ENCODE results near the gene SERPINA12. TPM values are rescaled to one million over a fixed set of nuclear protein-coding genes. Genes with fewer than 3 reads are reported as not detected.

Gene SERPINA12
- total RNA-seq, 1 experiment from 2014 or later, result not detected

DNA sequence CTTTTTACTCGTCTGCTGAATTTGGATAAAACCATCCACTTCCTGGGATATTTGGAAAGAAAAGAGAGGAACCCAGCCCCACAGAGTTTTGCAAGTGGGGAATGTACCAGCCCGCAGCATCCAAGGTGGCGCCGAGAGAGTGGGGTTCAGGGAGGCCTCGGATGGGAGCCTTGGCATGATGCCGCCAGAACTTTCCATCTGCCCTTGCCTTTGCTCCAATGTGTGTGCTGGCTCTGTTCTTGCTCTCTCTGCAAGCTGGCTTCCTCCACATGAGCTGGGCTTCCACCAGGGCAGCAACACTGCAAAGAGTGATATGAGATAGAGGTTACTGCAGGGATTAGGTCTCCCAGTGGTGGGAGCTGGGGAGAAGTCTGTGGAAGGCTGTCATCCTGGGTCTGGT, 6.6 kb upstream of the SERPINA12 start:
- Histone ChIP-seq H3K4me1 (ENCODE audit: control insufficient read depth in 1 of 2, insufficient read depth in 2 of 2, low read length in 2 of 2) (no peaks in the 10 kb centered on the region), H3K27me3 (ENCODE audit: insufficient read depth, low read length) (peaks cover 4% of the 10 kb centered on the region; the same call in 1 of the 2 replicates), H4K20me1 (ENCODE audit: insufficient read depth) (no peaks in the 10 kb centered on the region), H3K9me3 (ENCODE audit: control insufficient read depth in 1 of 2, insufficient read depth in 1 of 2, low read depth in 1 of 2, low read length in 2 of 2) (no peaks in the 10 kb centered on the region), H2AFZ (ENCODE audit: low read depth, low read length, poor library complexity, severe bottlenecking) (no peak overlapping the region), H3K4me2 (ENCODE audit: low read length) (no peak overlapping the region), H3K79me2 (ENCODE audit: insufficient read depth, low read length) (no peaks in the 10 kb centered on the region), H3K9ac (ENCODE audit: low read length) (no peak overlapping the region), H3K4me3 (replicated peaks in 1 of 2; ENCODE audit: low read depth in 1 of 2, low read length in 2 of 2) (no peak overlapping the region), H3K36me3 (ENCODE audit: control insufficient read depth in 1 of 2, insufficient read depth in 2 of 2, low read length in 2 of 2) (no peaks in the 10 kb centered on the region), H3K9me2 (ENCODE audit: insufficient read depth) (no peaks in the 10 kb centered on the region), H3K27ac (ENCODE audit: low read depth, low read length) (no peak overlapping the region)
- TF ChIP-seq SIN3A (IDR thresholded peaks at IDR 0.05; ENCODE audit: low read depth) (no peak), CBX3 (IDR thresholded peaks at IDR 0.05; ENCODE audit: low read depth) (no peak), RAD21 (IDR thresholded peaks at IDR 0.05; ENCODE audit: low read depth) (no peak), ELF1 (IDR thresholded peaks at IDR 0.05; ENCODE audit: borderline replicate concordance, low read depth) (no peak), JUND (IDR thresholded peaks at IDR 0.05) (no peak), ZFX (IDR thresholded peaks at IDR 0.05) (no peak), SRF (IDR thresholded peaks at IDR 0.05; ENCODE audit: low read depth) (no peak), TCF7L2 (IDR thresholded peaks at IDR 0.05; ENCODE audit: borderline replicate concordance, extremely low read depth, insufficient read depth, insufficient read length) (no peak), POLR2A (IDR thresholded peaks at IDR 0.05; ENCODE audit: borderline replicate concordance, extremely low read depth, insufficient read depth, insufficient read length) (no peak), SP1 (IDR thresholded peaks at IDR 0.05; ENCODE audit: low read depth) (no peak), POLR2AphosphoS5 (IDR thresholded peaks at IDR 0.05; ENCODE audit: low read depth, low read length) (no peak), EZH2 (IDR thresholded peaks at IDR 0.05) (no peak), EGR1 (IDR thresholded peaks at IDR 0.05; ENCODE audit: low read depth) (no peak), CEBPB (IDR thresholded peaks at IDR 0.05; ENCODE audit: low read depth) (no peak)
- TF ChIP-seq, protein P1, sequence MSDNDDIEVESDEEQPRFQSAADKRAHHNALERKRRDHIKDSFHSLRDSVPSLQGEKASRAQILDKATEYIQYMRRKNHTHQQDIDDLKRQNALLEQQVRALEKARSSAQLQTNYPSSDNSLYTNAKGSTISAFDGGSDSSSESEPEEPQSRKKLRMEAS (IDR thresholded peaks at IDR 0.05), result no peak
- TF ChIP-seq, protein P2, sequence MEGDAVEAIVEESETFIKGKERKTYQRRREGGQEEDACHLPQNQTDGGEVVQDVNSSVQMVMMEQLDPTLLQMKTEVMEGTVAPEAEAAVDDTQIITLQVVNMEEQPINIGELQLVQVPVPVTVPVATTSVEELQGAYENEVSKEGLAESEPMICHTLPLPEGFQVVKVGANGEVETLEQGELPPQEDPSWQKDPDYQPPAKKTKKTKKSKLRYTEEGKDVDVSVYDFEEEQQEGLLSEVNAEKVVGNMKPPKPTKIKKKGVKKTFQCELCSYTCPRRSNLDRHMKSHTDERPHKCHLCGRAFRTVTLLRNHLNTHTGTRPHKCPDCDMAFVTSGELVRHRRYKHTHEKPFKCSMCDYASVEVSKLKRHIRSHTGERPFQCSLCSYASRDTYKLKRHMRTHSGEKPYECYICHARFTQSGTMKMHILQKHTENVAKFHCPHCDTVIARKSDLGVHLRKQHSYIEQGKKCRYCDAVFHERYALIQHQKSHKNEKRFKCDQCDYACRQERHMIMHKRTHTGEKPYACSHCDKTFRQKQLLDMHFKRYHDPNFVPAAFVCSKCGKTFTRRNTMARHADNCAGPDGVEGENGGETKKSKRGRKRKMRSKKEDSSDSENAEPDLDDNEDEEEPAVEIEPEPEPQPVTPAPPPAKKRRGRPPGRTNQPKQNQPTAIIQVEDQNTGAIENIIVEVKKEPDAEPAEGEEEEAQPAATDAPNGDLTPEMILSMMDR (IDR thresholded peaks at IDR 0.05 in 2 of 3, conservative IDR thresholded peaks at IDR 0.05 in 1 of 3; ENCODE audit: borderline replicate concordance in 1 of 3, insufficient read depth in 1 of 3, low read depth in 2 of 3, low read length in 2 of 3), result no peak
- TF ChIP-seq, protein P3, sequence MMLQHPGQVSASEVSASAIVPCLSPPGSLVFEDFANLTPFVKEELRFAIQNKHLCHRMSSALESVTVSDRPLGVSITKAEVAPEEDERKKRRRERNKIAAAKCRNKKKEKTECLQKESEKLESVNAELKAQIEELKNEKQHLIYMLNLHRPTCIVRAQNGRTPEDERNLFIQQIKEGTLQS (IDR thresholded peaks at IDR 0.05), result no peak
- TF ChIP-seq, protein P4, sequence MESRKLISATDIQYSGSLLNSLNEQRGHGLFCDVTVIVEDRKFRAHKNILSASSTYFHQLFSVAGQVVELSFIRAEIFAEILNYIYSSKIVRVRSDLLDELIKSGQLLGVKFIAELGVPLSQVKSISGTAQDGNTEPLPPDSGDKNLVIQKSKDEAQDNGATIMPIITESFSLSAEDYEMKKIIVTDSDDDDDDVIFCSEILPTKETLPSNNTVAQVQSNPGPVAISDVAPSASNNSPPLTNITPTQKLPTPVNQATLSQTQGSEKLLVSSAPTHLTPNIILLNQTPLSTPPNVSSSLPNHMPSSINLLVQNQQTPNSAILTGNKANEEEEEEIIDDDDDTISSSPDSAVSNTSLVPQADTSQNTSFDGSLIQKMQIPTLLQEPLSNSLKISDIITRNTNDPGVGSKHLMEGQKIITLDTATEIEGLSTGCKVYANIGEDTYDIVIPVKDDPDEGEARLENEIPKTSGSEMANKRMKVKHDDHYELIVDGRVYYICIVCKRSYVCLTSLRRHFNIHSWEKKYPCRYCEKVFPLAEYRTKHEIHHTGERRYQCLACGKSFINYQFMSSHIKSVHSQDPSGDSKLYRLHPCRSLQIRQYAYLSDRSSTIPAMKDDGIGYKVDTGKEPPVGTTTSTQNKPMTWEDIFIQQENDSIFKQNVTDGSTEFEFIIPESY (IDR thresholded peaks at IDR 0.05; ENCODE audit: extremely low read depth, insufficient replicate concordance, low read length), result no peak
- TF ChIP-seq, protein P5, sequence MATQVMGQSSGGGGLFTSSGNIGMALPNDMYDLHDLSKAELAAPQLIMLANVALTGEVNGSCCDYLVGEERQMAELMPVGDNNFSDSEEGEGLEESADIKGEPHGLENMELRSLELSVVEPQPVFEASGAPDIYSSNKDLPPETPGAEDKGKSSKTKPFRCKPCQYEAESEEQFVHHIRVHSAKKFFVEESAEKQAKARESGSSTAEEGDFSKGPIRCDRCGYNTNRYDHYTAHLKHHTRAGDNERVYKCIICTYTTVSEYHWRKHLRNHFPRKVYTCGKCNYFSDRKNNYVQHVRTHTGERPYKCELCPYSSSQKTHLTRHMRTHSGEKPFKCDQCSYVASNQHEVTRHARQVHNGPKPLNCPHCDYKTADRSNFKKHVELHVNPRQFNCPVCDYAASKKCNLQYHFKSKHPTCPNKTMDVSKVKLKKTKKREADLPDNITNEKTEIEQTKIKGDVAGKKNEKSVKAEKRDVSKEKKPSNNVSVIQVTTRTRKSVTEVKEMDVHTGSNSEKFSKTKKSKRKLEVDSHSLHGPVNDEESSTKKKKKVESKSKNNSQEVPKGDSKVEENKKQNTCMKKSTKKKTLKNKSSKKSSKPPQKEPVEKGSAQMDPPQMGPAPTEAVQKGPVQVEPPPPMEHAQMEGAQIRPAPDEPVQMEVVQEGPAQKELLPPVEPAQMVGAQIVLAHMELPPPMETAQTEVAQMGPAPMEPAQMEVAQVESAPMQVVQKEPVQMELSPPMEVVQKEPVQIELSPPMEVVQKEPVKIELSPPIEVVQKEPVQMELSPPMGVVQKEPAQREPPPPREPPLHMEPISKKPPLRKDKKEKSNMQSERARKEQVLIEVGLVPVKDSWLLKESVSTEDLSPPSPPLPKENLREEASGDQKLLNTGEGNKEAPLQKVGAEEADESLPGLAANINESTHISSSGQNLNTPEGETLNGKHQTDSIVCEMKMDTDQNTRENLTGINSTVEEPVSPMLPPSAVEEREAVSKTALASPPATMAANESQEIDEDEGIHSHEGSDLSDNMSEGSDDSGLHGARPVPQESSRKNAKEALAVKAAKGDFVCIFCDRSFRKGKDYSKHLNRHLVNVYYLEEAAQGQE (IDR thresholded peaks at IDR 0.05; ENCODE audit: low read depth), result no peak
- ChIA-PET POLR2A (no interaction called here), CTCF (no interaction called here), RAD21 (ENCODE audit: low non-redundant PET in 1 of 2, low total read pairs in 2 of 2, uncharacterized antibody in 2 of 2, unreplicated experiment in 2 of 2) (no interaction called here)
- DNase-seq (ENCODE audit: low read depth, low spot score) (no peak), ATAC-seq (no peak)
- intact Hi-C loops (cut with micrococcal nuclease), result no loop called here
- no TSS peak for BruUV-seq (replicated peaks)

Data from HCT116 (cell line).